ENCODE results near the gene MEIS2.

The MEIS2 gene

DNA sequence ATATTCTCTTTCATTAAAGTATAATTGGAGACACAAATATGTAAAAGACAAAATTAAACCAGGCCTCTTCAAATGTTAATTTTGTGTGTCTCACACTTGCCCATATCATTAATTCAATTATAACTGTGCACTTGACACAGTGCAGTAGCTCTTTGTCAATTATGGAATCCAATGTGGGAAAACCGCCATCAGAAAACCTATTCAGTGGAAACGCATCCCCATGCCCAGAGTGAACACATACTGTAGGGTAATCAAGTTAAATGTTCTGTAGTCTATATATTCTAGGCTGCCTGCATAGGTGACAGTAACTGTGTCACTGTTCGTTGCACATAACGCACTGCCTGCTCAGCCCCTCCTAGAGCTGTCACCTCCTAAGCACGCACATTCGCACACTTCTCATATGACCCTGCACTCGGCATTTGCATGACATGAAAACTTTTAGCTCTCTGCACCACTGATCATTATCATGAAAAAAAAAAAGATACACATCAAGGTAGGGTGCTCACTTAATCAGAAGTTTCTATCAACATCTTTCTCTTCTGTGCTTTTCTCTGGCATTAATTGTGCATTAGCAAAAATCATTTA lies 63.2 kb downstream of the MEIS2 start:
- no peak for DNase-seq (ENCODE audit: insufficient read length, low spot score)
- no peak for TF ChIP-seq CTCF (IDR thresholded peaks at IDR 0.05; ENCODE audit: insufficient read depth, missing control alignments)
- FAIRE-seq: no peak

GRCh38 chr15:37034835-37035748 lies 65.3 kb downstream of the MEIS2 start:
- no peak for TF ChIP-seq CTCF (IDR thresholded peaks at IDR 0.05; ENCODE audit: insufficient read depth, missing control alignments)
- FAIRE-seq (peak; percentile 84), DNase-seq (ENCODE audit: insufficient read length, low spot score) (peak; percentile 26)

DNA sequence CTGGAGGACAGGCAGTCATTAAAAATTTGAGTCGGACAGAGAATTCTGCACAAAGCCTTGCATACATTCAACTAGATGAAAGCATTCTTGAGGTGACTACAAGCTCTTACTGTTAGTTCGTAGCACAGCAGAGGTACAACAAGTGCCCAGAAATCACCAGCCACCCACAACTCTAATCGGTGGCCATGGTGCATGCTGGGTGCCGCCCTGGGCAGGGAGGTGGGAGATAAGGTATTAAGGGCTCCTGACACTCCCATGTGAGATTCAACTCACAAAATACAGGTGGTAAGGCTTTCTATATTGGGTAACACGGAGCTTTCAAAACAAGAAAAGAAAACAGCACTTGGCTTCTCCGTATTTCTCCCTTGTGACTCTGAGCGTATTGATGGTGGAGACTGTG lies 66.0 kb downstream of the MEIS2 start:
- DNase-seq (ENCODE audit: insufficient read length, low spot score) (no peak), FAIRE-seq (no peak)
- no peak for TF ChIP-seq CTCF (IDR thresholded peaks at IDR 0.05; ENCODE audit: insufficient read depth, missing control alignments)

GRCh38 chr15:37032091-37032775 lies 68.1 kb downstream of the MEIS2 start:
- no peak for TF ChIP-seq CTCF (IDR thresholded peaks at IDR 0.05; ENCODE audit: insufficient read depth, missing control alignments)
- DNase-seq (ENCODE audit: insufficient read length, low spot score) (no peak), FAIRE-seq (no peak)

DNA sequence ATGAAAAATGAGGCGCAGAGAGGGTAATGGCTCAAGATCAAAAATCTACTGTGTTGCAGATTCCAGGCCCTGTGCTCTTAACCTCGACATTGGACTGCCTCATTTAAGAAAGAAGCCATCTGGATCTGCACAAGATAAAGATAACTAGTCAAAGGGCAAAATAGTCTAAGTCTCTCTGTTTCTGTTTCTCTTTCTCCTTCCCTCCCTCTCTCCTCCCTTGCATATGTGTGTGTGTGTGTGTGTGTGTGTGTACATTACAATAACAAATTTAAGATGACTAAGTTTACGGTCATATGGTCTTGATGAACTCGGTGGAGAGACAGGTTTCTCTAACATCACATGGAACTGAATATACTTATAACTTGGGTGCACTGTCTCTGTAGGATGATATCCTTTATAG lies 69.2 kb downstream of the MEIS2 start:
- no peak for FAIRE-seq
- TF ChIP-seq CTCF (IDR thresholded peaks at IDR 0.05; ENCODE audit: insufficient read depth, missing control alignments): no peak

DNA sequence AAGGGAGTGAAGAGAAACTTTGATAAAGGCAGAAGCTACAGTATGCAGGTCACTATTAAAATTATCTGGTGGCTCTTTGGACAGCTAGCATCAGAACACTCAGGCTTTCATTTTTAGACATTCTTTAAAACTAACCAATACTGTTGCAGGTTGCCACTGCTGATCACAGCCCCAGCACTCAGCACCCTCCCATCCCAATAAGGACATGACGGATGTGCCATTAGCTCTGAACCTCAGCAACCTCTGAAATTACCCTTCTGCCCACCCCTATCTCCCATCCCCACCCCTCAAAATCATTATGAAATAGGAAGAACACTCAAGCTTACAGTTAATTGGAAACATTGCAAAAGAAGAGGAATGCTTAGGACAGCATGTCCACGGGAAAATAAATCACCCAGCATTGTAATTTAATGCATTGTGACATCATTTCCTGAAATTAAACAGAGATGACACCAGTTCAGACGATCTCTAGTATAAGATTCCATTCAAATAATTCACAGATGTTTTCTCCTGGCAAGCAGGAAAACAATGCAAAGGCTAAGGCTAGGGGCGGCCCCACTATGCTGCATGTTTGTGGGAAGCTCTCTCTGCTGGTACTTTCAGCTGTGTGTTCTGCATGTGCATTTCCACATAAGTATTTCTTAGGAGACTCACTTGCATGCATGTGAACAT lies 71.6 kb downstream of the MEIS2 start:
- TF ChIP-seq CTCF (IDR thresholded peaks at IDR 0.05; ENCODE audit: insufficient read depth, missing control alignments): no peak
- FAIRE-seq: no peak
- no peak for DNase-seq (ENCODE audit: insufficient read length, low spot score)

More for the DNA sequence above, 69.2 kb downstream of the MEIS2 start:
- no peak for DNase-seq (ENCODE audit: insufficient read length, low spot score)

Data from D721Med (cell line).